BE2C (cell line): Measurements from ENCODE around the gene CCL25. TPM values are rescaled to one million over a fixed set of nuclear protein-coding genes. Genes with fewer than 3 reads are reported as not detected.

Experiments
- DNase-seq: peaks from one replicate; pipeline ENCODE4 v3.0.0-alpha.2; 2020
- H3K27me3 ChIP-seq: fragments of 250-450 bp; sonication (Bioruptor Pico); 2 replicates; pipeline ENCODE4 v1.5.1; 2020; ENCODE audit warnings: mild to moderate bottlenecking
- H3K36me3 ChIP-seq: fragments of 250-450 bp; sonication (Bioruptor Pico); 2 replicates; pipeline ENCODE4 v1.5.1; 2020; ENCODE audit warnings: mild to moderate bottlenecking
- H3K4me1 ChIP-seq: fragments of 250-450 bp; sonication (Bioruptor Pico); 2 replicates; pipeline ENCODE4 v1.5.1; 2020
- H3K4me3 ChIP-seq: 2 replicates; pipeline ENCODE4 v1.5.1; 2011; ENCODE audit warnings: low read depth, low read length
- H3K9me3 ChIP-seq: fragments of 250-450 bp; sonication (Bioruptor Pico); 2 replicates; pipeline ENCODE4 v1.5.1; 2020
- polyA plus RNA-seq: library from polyadenylated mRNA; unstranded; fragments of >200 nt; gene quantifications from one replicate; pipeline ENCODE4 v1.2.1, GENCODE V29; 2012; ENCODE audit warnings: low read depth, missing spikeins; ENCODE audit not compliant: insufficient read length, insufficient read depth
- TF ChIP-seq, protein P1 (sequence below): IDR thresholded peaks from 2 replicates; pipeline ENCODE4 v1.5.1; 2012; ENCODE audit warnings: mild to moderate bottlenecking, low read depth, low read length

Gene CCL25
- polyA plus RNA-seq, result not detected

DNA sequence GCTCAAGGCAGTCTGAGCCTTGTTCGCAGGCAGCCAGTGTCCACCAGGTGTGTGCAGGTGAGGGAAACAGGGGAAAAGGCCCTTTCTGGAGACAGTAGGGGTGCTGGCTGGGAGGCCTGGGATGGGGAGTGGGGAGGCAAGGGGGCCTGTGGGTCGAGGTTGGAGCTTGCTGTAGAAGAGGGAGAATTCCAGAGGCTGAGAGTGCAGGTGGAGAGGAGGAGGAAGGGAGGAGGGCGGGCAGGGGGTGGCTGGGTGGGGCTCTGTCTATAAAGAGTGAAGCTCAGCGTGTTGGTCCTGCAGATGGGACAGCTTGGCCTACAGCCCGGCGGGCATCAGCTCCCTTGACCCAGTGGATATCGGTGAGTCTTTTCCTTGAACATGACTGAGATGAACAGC lies at the start of gene CCL25:
Gene CCL25 (plus strand): TSS at position 297 of the 396 bp plus-strand sequence. CDS start 290 bp downstream, outside the sequence.
- no peak within 1 kb of the TSS for H3K4me3 ChIP-seq
- TF ChIP-seq, protein P1, sequence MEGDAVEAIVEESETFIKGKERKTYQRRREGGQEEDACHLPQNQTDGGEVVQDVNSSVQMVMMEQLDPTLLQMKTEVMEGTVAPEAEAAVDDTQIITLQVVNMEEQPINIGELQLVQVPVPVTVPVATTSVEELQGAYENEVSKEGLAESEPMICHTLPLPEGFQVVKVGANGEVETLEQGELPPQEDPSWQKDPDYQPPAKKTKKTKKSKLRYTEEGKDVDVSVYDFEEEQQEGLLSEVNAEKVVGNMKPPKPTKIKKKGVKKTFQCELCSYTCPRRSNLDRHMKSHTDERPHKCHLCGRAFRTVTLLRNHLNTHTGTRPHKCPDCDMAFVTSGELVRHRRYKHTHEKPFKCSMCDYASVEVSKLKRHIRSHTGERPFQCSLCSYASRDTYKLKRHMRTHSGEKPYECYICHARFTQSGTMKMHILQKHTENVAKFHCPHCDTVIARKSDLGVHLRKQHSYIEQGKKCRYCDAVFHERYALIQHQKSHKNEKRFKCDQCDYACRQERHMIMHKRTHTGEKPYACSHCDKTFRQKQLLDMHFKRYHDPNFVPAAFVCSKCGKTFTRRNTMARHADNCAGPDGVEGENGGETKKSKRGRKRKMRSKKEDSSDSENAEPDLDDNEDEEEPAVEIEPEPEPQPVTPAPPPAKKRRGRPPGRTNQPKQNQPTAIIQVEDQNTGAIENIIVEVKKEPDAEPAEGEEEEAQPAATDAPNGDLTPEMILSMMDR, result no peak
- no peaks in the 10 kb centered on the region for H3K27me3 ChIP-seq
- no peaks in the 10 kb centered on the region for H3K36me3 ChIP-seq
- H3K4me1 ChIP-seq, result no peaks in the 10 kb centered on the region
- no peaks in the 10 kb centered on the region for H3K9me3 ChIP-seq
- no peak for DNase-seq

DNA sequence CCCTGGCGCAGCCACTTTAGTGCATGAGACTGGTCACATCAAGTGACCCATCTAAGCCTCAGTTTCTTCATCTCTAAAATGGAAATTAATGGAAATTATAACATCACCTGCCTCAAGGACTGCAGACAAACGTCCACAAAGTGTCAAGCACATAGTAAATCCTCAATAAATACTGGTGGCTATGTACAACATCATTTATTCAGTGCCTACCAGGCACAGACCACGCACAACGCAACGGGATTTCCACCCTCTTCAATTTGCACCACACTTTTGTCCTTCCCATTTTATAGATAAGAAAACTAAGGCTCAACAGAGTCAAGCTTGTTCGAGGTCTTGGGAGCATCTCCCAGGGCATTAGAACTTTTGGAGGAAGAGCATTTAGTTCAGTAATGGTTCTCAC lies 48.6 kb upstream of the CCL25 start:
- H3K36me3 ChIP-seq, result peaks cover 30% of the 10 kb centered on the region
- H3K9me3 ChIP-seq, result no peaks in the 10 kb centered on the region
- TF ChIP-seq, protein P1, result no peak
- no peaks in the 10 kb centered on the region for H3K27me3 ChIP-seq
- H3K4me1 ChIP-seq, result no peaks in the 10 kb centered on the region; the same call in 1 of the 2 replicates
- no peak for DNase-seq
- peak overlapping the region; percentile 92 for H3K4me3 ChIP-seq

- Histone ChIP-seq H3K9me3 (no peaks in the 10 kb centered on the region), H3K4me1 (no peaks in the 10 kb centered on the region; the same call in 1 of the 2 replicates), H3K36me3 (peaks cover 21% of the 10 kb centered on the region), H3K27me3 (no peaks in the 10 kb centered on the region), H3K4me3 (peak overlapping the region; percentile 92)
- TF ChIP-seq, protein P1, result no peak
- no peak for DNase-seq
Observed at GRCh38 chr19:8004723-8005513, 47.6 kb upstream of the CCL25 start.

DNA sequence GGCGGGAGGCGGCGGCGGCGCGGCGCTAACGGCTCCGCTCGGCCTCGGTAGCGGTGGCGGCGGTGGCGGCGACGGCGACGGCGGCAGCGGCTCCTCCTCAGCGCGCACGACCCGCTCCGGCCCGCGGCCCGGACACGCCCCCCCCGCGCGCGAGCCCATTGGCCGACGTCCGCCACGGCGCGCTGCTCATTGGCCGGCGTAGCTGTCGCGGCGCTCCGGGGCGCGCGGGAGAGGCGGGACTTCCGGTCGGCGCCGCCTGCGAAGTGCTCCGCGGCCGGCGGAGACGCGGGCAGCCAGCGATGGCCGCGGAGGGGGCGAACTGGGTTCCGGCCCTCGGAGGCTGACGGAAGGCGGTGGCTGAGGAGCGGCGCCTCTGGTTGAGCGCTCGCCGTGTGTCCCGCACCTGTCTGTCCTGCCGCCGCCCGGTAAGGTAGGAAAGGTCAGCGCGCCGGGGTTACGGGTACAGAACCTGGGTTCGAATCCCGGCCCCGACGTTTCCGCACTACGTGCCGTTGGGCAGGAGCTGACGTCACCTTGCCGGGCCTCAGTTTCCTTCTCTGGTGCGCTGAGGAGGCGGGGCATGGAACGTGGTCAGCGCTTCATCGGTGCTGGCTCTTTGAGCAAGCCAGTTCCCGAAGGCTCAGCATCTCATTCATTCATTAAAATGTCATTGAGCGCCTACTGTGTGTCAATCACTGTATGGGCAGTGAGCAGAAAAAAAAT lies 46.9 kb upstream of the CCL25 start, which contains the start of gene ELAVL1:
Gene ELAVL1 (minus strand): TSS at position 108 of the 723 bp plus-strand sequence. CDS start 13,826 bp downstream, outside the sequence.
- TF ChIP-seq, protein P1, result no peak
- H3K4me1 ChIP-seq, result no peaks in the 10 kb centered on the region; the same call in 1 of the 2 replicates
- peak; percentile 95 for DNase-seq
- no peaks in the 10 kb centered on the region for H3K27me3 ChIP-seq
- H3K36me3 ChIP-seq, result peaks cover 14% of the 10 kb centered on the region
- H3K4me3 ChIP-seq, result peak within 1 kb of the TSS; percentile 92
- H3K9me3 ChIP-seq, result no peaks in the 10 kb centered on the region

- H3K36me3 ChIP-seq, result no peaks in the 10 kb centered on the region
- H3K4me3 ChIP-seq, result no peak overlapping the region
- no peaks in the 10 kb centered on the region for H3K4me1 ChIP-seq
- DNase-seq, result no peak
- no peaks in the 10 kb centered on the region for H3K9me3 ChIP-seq
- TF ChIP-seq, protein P1, result peak; percentile 16; the same call in 1 of the 2 replicates
- no peaks in the 10 kb centered on the region for H3K27me3 ChIP-seq
Observed at GRCh38 chr19:8017808-8018207, 34.8 kb upstream of the CCL25 start.
